DOHH2 (cell line): ENCODE results near the gene EPS15.

Experiments used
- H3F3A ChIP-seq: fragments of 200-600 bp; sonication (generic), shearing (Covaris generic); 2 replicates; pipeline ENCODE4 v1.6.0; 2016; ENCODE audit warnings: antibody characterized with exemption, mild to moderate bottlenecking; ENCODE audit not compliant: control insufficient read depth, insufficient read depth
- H3K27ac ChIP-seq: fragments of 200-600 bp; sonication (generic); 2 replicates; pipeline ENCODE4 v1.5.1; 2014; ENCODE audit warnings: low read depth, mild to moderate bottlenecking, low read length, moderate library complexity
- H3K27me3 ChIP-seq: fragments of 200-600 bp; sonication (generic); 2 replicates; pipeline ENCODE4 v1.6.1; 2014; ENCODE audit warnings: mild to moderate bottlenecking, low read length, mixed read lengths; ENCODE audit not compliant: control insufficient read depth
- H3K36me3 ChIP-seq: fragments of 200-600 bp; sonication (generic); 2 replicates; pipeline ENCODE4 v1.6.1; 2014; ENCODE audit warnings: mild to moderate bottlenecking, low read length, moderate library complexity, mixed read lengths; ENCODE audit not compliant: control insufficient read depth
- H3K4me1 ChIP-seq: fragments of 200-600 bp; sonication (generic); 2 replicates; pipeline ENCODE4 v1.6.1; 2014; ENCODE audit warnings: mild to moderate bottlenecking, low read length, mixed read lengths; ENCODE audit not compliant: control insufficient read depth
- H3K4me2 ChIP-seq: fragments of 200-600 bp; sonication (generic); 2 replicates; pipeline ENCODE4 v1.6.0; 2014; ENCODE audit warnings: mild to moderate bottlenecking, low read length, moderate library complexity
- H3K4me3 ChIP-seq: fragments of 200-600 bp; sonication (generic); 2 replicates; pipeline ENCODE4 v1.5.1; 2014; ENCODE audit warnings: mild to moderate bottlenecking, low read length, mixed read lengths
- H3K79me2 ChIP-seq: fragments of 200-600 bp; sonication (generic); 2 replicates; pipeline ENCODE4 v1.6.1; 2014; ENCODE audit warnings: mild to moderate bottlenecking, low read length, mixed read lengths; ENCODE audit not compliant: control insufficient read depth
- H3K9me2 ChIP-seq: fragments of 200-600 bp; sonication (generic); replicated peaks from 2 replicates; pipeline ENCODE4 v1.6.1; 2014; ENCODE audit warnings: mild to moderate bottlenecking, low read length, mixed read lengths; ENCODE audit not compliant: control insufficient read depth
- H3K9me3 ChIP-seq: fragments of 200-600 bp; sonication (generic); 2 replicates; pipeline ENCODE4 v1.6.1; 2014; ENCODE audit warnings: antibody characterized with exemption, low read length, mixed read lengths; ENCODE audit not compliant: control insufficient read depth, insufficient read depth
- H4K20me1 ChIP-seq: fragments of 200-600 bp; sonication (generic); 2 replicates; pipeline ENCODE4 v1.6.0; 2014; ENCODE audit warnings: low read depth, mild to moderate bottlenecking, antibody characterized with exemption, low read length, moderate library complexity; ENCODE audit not compliant: control insufficient read depth, insufficient read depth
- CTCF ChIP-seq: fragments of 200-600 bp; sonication (generic); IDR thresholded peaks from one replicate; pipeline ENCODE4 v1.5.1; 2014; ENCODE audit warnings: antibody characterized with exemption, mild to moderate bottlenecking, low read depth, low read length; ENCODE audit not compliant: poor library complexity, severe bottlenecking
- EZH2phosphoT487 ChIP-seq: fragments of 200-600 bp; sonication (generic); IDR thresholded peaks from 2 replicates; pipeline ENCODE4 v1.6.1; 2017; ENCODE audit warnings: borderline replicate concordance, mild to moderate bottlenecking, antibody characterized with exemption, low read length, moderate library complexity, mixed read lengths

EPS15 gene

GRCh38 chr1:51311826-51312225, 207.2 kb downstream of the EPS15 start:
- Histone ChIP-seq H3K4me1 (0 out of 2 replicates have a peak, but pooled peaks cover 3% of the 10 kb centered on the region), H3K36me3 (no peaks in the 10 kb centered on the region), H3K79me2 (no peaks in the 10 kb centered on the region), H3K9me2 (no peaks in the 10 kb centered on the region), H3K27ac (no peak overlapping the region), H3F3A (no peaks in the 10 kb centered on the region), H3K4me2 (no peak overlapping the region), H4K20me1 (no peaks in the 10 kb centered on the region), H3K9me3 (no peaks in the 10 kb centered on the region), H3K27me3 (no peaks in the 10 kb centered on the region), H3K4me3 (no peak overlapping the region)
- TF ChIP-seq EZH2phosphoT487 (no peak), CTCF (no peak)

DNA sequence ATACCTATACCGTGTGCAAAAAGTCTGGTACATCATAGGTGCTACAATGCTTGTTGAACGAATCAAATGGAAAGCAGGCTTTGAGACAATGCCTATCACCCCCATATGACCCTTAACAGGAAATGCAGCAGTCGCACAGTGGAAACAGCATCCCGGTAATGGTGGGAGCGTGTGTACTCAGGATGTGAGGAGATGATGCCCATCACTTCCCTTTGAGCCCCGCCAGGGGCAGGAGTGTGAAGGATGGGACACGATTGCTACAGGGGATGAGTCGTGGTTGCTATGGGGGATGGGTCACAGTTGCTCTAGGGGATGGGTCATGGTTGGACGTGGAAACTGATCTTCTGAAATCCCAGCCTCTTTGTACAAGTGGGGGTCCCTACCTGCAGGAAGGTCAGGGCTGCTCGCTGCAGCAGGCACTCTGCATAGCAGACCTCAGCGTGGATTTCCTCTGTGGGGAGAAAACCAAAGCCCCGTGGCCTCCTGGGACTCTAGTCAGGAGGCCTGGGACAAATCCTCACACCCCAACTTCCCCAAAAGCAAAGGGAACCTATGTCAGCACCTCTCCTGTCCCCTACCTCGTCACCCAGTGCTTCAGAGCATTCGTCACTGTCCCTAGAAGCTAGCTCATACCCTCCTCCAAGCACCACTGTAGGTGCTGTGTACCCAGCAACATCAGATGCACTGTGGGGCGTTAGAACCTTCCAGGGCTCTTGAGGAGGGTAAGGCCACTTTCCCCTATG, 208.0 kb downstream of the EPS15 start:
- no peak for TF ChIP-seq CTCF
- no peak for TF ChIP-seq EZH2phosphoT487
- Histone ChIP-seq H3K4me2 (no peak overlapping the region), H3K27ac (no peak overlapping the region), H3K9me3 (no peaks in the 10 kb centered on the region), H3K27me3 (no peaks in the 10 kb centered on the region), H3K36me3 (no peaks in the 10 kb centered on the region), H3K9me2 (no peaks in the 10 kb centered on the region), H3F3A (no peaks in the 10 kb centered on the region), H3K79me2 (no peaks in the 10 kb centered on the region), H4K20me1 (no peaks in the 10 kb centered on the region), H3K4me3 (no peak overlapping the region), H3K4me1 (0 out of 2 replicates have a peak, but pooled peaks cover 3% of the 10 kb centered on the region)

GRCh38 chr1:51309291-51309690, 209.8 kb downstream of the EPS15 start:
- Histone ChIP-seq H3K9me3 (no peaks in the 10 kb centered on the region), H3K4me1 (0 out of 2 replicates have a peak, but pooled peaks cover 3% of the 10 kb centered on the region), H3K79me2 (no peaks in the 10 kb centered on the region), H4K20me1 (no peaks in the 10 kb centered on the region), H3K4me3 (no peak overlapping the region), H3K4me2 (no peak overlapping the region), H3K36me3 (no peaks in the 10 kb centered on the region), H3K27me3 (no peaks in the 10 kb centered on the region), H3F3A (no peaks in the 10 kb centered on the region), H3K27ac (no peak overlapping the region), H3K9me2 (no peaks in the 10 kb centered on the region)
- TF ChIP-seq CTCF (no peak), EZH2phosphoT487 (no peak)
